HepG2 (cell line): ENCODE data around the gene LINGO3. TPM values are rescaled to one million over a fixed set of nuclear protein-coding genes. Genes with fewer than 3 reads are reported as not detected.
A peak's percentile ranks its signal among the peaks of the same experiment; 100 is the strongest.

Source experiments
- ATAC-seq: fragments of 200-7000 bp; cut with Tn5 transposase; 3 replicates; pipeline ENCODE4 v1.9.1; 2020; ENCODE audit warnings: mild to moderate bottlenecking, moderate library complexity
- BruUV-seq: library from RNA; stranded (reverse); fragments of 400-500 nt; replicated peaks from 2 replicates; lab custom pipeline; 2021; lab: Mats Ljungman, UMichigan
- CTCF ChIA-PET: fragments of 300-600 bp; formaldehyde crosslinking; extraction: SDS; loops from one replicate; lab custom pipeline; 2021; ENCODE audit warnings: low total read pairs, inconsistent platforms, low intra/inter-chr PET ratio; lab: Yijun Ruan, JAX
- POLR2A ChIA-PET: fragments of 350-600 bp; sonication (Branson Sonifier 250); formaldehyde crosslinking; loops from one replicate; lab custom pipeline; 2020; ENCODE audit warnings: antibody characterized with exemption, inconsistent platforms; lab: Yijun Ruan, JAX
- DNase-seq: peaks from one replicate; pipeline ENCODE4 v3.0.0-alpha.2; 2015; ENCODE audit warnings: low spot score
- FAIRE-seq: peaks from 3 replicates; lab custom pipeline; 2011; peaks lifted over from hg19 to GRCh38; lab: Jason Lieb, UNC
- H2AFZ ChIP-seq: one replicate; pipeline ENCODE4 v1.6.1; 2011; ENCODE audit warnings: low read length, inconsistent platforms
- H3K27ac ChIP-seq: fragments of 300-600 bp; 3 replicates; pipeline ENCODE4 v1.8.0; 2011; ENCODE audit warnings: mixed run types, mild to moderate bottlenecking, mixed read lengths, low read length, inconsistent platforms; ENCODE audit not compliant: insufficient read depth; ENCODE audit errors: extremely low read length
- H3K27me3 ChIP-seq, 2 experiments: fragments of 200-600 bp in 1 of 2; 2 replicates in 1 of 2; 3 replicates in 1 of 2; pipeline versions ENCODE4 v1.6.0 to v1.8.0; 2011; ENCODE audit warnings: low read length in 2 of 2, mild to moderate bottlenecking in 2 of 2, moderate library complexity in 2 of 2, inconsistent platforms in 1 of 2; ENCODE audit not compliant: insufficient read depth in 2 of 2, control insufficient read depth in 1 of 2
- H3K36me3 ChIP-seq, 2 experiments: fragments of 200-600 bp in 1 of 2; replicated peaks in 1 of 2; 2 replicates in 1 of 2; 3 replicates in 1 of 2; pipeline versions ENCODE4 v1.5.1 to v1.8.0; 2011; ENCODE audit warnings: low read length in 2 of 2, inconsistent platforms in 1 of 2; ENCODE audit not compliant: insufficient read depth in 2 of 2, control insufficient read depth in 1 of 2
- H3K4me1 ChIP-seq: 2 replicates; pipeline ENCODE4 v1.5.1; 2012; ENCODE audit warnings: low read length, inconsistent platforms; ENCODE audit not compliant: insufficient read depth
- H3K4me2 ChIP-seq: 2 replicates; pipeline ENCODE4 v1.6.0; 2011; ENCODE audit warnings: low read depth, low read length, inconsistent platforms
- H3K4me3 ChIP-seq, 3 experiments: fragments of 200-600 bp in 1 of 3; sonication (generic), shearing (Covaris generic) in 1 of 3; replicated peaks in 1 of 3; 2 replicates each; pipeline ENCODE4 v1.5.1; 2011 to 2016; ENCODE audit warnings: low read length in 3 of 3, inconsistent platforms in 2 of 3, low read depth in 2 of 3, mild to moderate bottlenecking in 2 of 3, control low read depth in 1 of 3, mixed read lengths in 1 of 3; ENCODE audit not compliant: insufficient read depth in 1 of 3
- H3K79me2 ChIP-seq: one replicate; pipeline ENCODE4 v1.6.1; 2011; ENCODE audit warnings: low read length, inconsistent platforms; ENCODE audit not compliant: insufficient read depth
- H3K9ac ChIP-seq: 2 replicates; pipeline ENCODE4 v1.6.0; 2011; ENCODE audit warnings: mild to moderate bottlenecking, low read depth, low read length, inconsistent platforms; ENCODE audit not compliant: insufficient read depth
- H3K9me3 ChIP-seq: 2 replicates; pipeline ENCODE4 v1.5.1; 2012; ENCODE audit warnings: mild to moderate bottlenecking, low read length
- H4K20me1 ChIP-seq: 2 replicates; pipeline ENCODE4 v1.6.0; 2011; ENCODE audit warnings: inconsistent platforms, mild to moderate bottlenecking, low read length, moderate library complexity; ENCODE audit not compliant: insufficient read depth
- HCFC1 ChIP-seq: fragments of 150-350 bp; IDR thresholded peaks from 2 replicates; pipeline ENCODE4 v1.6.1; 2014; ENCODE audit warnings: low read depth, low read length
- KMT2A ChIP-seq: sonication (generic); formaldehyde crosslinking; IDR thresholded peaks from 2 replicates; pipeline ENCODE4 v1.4.0; 2020; ENCODE audit warnings: missing genetic modification reagents
- SOX5 ChIP-seq: IDR thresholded peaks from 2 replicates; pipeline ENCODE4 v1.6.1; 2016; ENCODE audit warnings: borderline replicate concordance
- ZFX ChIP-seq: sonication (generic); formaldehyde crosslinking; IDR thresholded peaks from 2 replicates; pipeline ENCODE4 v1.4.0; 2020; ENCODE audit warnings: mild to moderate bottlenecking, low read depth, missing genetic modification reagents, moderate library complexity
- ZFY ChIP-seq: sonication (generic); formaldehyde crosslinking; IDR thresholded peaks from 2 replicates; pipeline ENCODE4 v1.4.0; 2020; ENCODE audit warnings: missing genetic modification reagents
- ZNF687 ChIP-seq: sonication (generic); formaldehyde crosslinking; IDR thresholded peaks from 2 replicates; pipeline ENCODE4 v1.5.1; 2020; ENCODE audit warnings: mild to moderate bottlenecking, missing genetic modification reagents, moderate library complexity
- WGBS: methylation state at CpG from one replicate; pipeline ENCODE4 v1.1.6; 2017; ENCODE audit warnings: low lambda C conversion rate; 5-methylcytosine and 5-hydroxymethylcytosine counted together
- in situ Hi-C: cut with HindIII; loops from 2 replicates; pipeline ENCODE4 v1.10.0; 2017; ENCODE audit warnings: low pct_unique_long_range_greater_than_20kb; ENCODE audit not compliant: extremely low pct_ligation_motif_present
- intact Hi-C: fragments of 100-400 bp; cut with micrococcal nuclease; formaldehyde crosslinking; loops from one replicate; pipeline ENCODE4 v1.10.0; 2022; ENCODE audit not compliant: unreplicated experiment
- polyA plus RNA-seq, 8 experiments: library from polyadenylated mRNA; depleted of rRNA in 3 of 8; stranded (reverse) in 7 of 8; unstranded in 1 of 8; fragments of >200 nt; fragmentation: Illumina TruSeq in 4 of 8; extraction: Trizol in 4 of 8; gene quantifications; 2 replicates each; pipeline versions ENCODE4 v1.2.1 to v1.2.3, GENCODE V29; 2011 to 2016; ENCODE audit warnings: low read depth in 4 of 8, missing spikeins in 1 of 8, mixed read lengths in 1 of 8; ENCODE audit not compliant: insufficient read depth in 1 of 8
- total RNA-seq, 5 experiments: library from RNA; depleted of rRNA; stranded (reverse); fragments of >200 nt; fragmentation: Illumina TruSeq; extraction: Trizol; gene quantifications; 2 replicates each; pipeline ENCODE4 v1.2.3, GENCODE V29; 2016; ENCODE audit warnings: low read depth in 1 of 5

The LINGO3 gene
- total and polyA plus RNA-seq, 2 of the 13 experiments (the other 11 are each of a cell fraction or from before 2014, with no cell fraction given) = not detected

- Histone ChIP-seq H3K79me2 (peaks cover 23% of the 10 kb centered on the region), H3K27me3 (no peaks in the 10 kb centered on the region; a peak in 1 of 5 replicates), H2AFZ (no peak overlapping the region), H3K27ac (no peak overlapping the region), H3K9ac (peak overlapping the region; percentile 33; the same call in 1 of the 2 replicates), H4K20me1 (peaks cover 8% of the 10 kb centered on the region; the same call in 1 of the 2 replicates), H3K36me3 (no peaks in the 10 kb centered on the region), H3K9me3 (no peaks in the 10 kb centered on the region), H3K4me2 (peak overlapping the region; percentile 57), H3K4me3 (peak overlapping the region in 1 of 3 experiments; percentile 45; a peak in 2 of 6 replicates), H3K4me1 (peaks cover 51% of the 10 kb centered on the region)
- in situ Hi-C loops = no loop called here
- intact Hi-C loops = no loop called here
- BruUV-seq = no TSS peak
- ChIA-PET POLR2A (interaction anchor here (0.6 to 1.2 kb wide), 2 partner anchors 143 to 851 kb away, joined by 3 read pairs; no protein-coding TSS in a partner anchor), CTCF (interaction anchor here (1.0 kb wide), 1 partner anchor 58 kb away, joined by 3 read pairs; no protein-coding TSS in a partner anchor)
- TF ChIP-seq ZFX (CRISPR knock-in tag) = 0 out of 2 replicates have a peak, but pooled peaks have one; percentile 28
- peak; percentile 27; the same call in 1 of the 2 replicates for TF ChIP-seq ZNF687 (CRISPR knock-in tag)
- TF ChIP-seq SOX5 = no peak
- no peak for TF ChIP-seq HCFC1
- 0 out of 2 replicates have a peak, but pooled peaks have one; percentile 26 for TF ChIP-seq ZFY
- 0 out of 2 replicates have a peak, but pooled peaks have one; percentile 4 for TF ChIP-seq KMT2A
- ATAC-seq = no peak
- no peak for FAIRE-seq
- WGBS = 38% methylated on average over 14 of the region's 27 CpGs
- no peak for DNase-seq
These were observed 25.3 kb upstream of the LINGO3 start for GRCh38 chr19:2333027-2333806.
